ENCODE measurements around the gene HTT. TPM values are rescaled to one million over a fixed set of nuclear protein-coding genes. Genes with fewer than 3 reads are reported as not detected.

The HTT gene
- total RNA-seq, 2 experiments from 2014 or later: 56.9 to 62.6 TPM

DNA sequence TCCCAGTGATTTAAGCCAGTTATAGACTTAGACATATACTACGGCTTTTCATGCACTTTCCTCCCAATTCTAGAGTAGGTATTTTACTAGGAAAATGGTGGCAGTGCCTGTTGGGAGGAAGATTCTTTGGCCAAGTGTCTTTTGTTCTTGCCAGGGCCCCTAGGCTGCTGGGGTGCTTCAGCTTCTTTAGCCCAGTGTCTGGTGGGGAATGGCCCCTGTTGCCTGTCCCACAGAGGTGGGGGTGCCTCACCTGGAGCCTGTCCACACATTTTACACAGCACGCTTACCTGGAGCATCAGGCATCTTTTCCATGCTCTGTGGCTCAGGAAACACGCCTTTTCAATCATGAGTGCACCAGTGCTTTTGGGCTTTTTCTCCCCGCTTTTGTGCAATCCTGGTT is 141.3 kb downstream of the HTT start:
- ATAC-seq (ENCODE audit: poor library complexity) (no peak), DNase-seq (no peak)
- Histone ChIP-seq H3K27ac (ENCODE audit: low read depth in 1 of 2, low read length in 2 of 2) (no peak overlapping the region), H3K27me3 (ENCODE audit: control insufficient read depth in 1 of 2, insufficient read depth in 2 of 2, low read length in 2 of 2) (no peaks in the 10 kb centered on the region), H3K4me3 (ENCODE audit: low read length) (no peak overlapping the region), H3K36me3 (ENCODE audit: insufficient read depth, low read length) (peaks cover 84% of the 10 kb centered on the region), H3K4me1 (ENCODE audit: insufficient read depth, low read length) (no peaks in the 10 kb centered on the region), H3K9me3 (ENCODE audit: control insufficient read depth in 1 of 2, insufficient read depth in 1 of 2, low read length in 2 of 2) (no peaks in the 10 kb centered on the region)
- H3K4me1 Mint-ChIP-seq (ENCODE audit: low read depth): peaks cover 4% of the 10 kb centered on the region
- intact Hi-C loops (cut with DNase I, micrococcal nuclease): no loop called here
- H3K4me3 Mint-ChIP-seq: no peak overlapping the region
- ChIA-PET POLR2A (no interaction called here), CTCF (no interaction called here)
- peaks cover 89% of the 10 kb centered on the region for H3K36me3 Mint-ChIP-seq (ENCODE audit: low read depth)
- TF ChIP-seq CTCF (IDR thresholded peaks at IDR 0.05): no peak
- H3K9me3 Mint-ChIP-seq: no peaks in the 10 kb centered on the region
- no peak overlapping the region for H3K27ac Mint-ChIP-seq
- H3K27me3 Mint-ChIP-seq: no peaks in the 10 kb centered on the region

- H3K36me3 Mint-ChIP-seq (ENCODE audit: low read depth): peaks cover 97% of the 10 kb centered on the region
- POLR2A ChIA-PET: no interaction called here
These were observed 142.8 kb downstream of the HTT start for GRCh38 chr4:3217266-3217665.

GRCh38 chr4:3217771-3218170 is 143.3 kb downstream of the HTT start:
- Histone ChIP-seq H3K27ac (ENCODE audit: low read depth in 1 of 2, low read length in 2 of 2) (no peak overlapping the region), H3K4me1 (ENCODE audit: insufficient read depth, low read length) (no peaks in the 10 kb centered on the region), H3K27me3 (ENCODE audit: control insufficient read depth in 1 of 2, insufficient read depth in 2 of 2, low read length in 2 of 2) (no peaks in the 10 kb centered on the region), H3K9me3 (ENCODE audit: control insufficient read depth in 1 of 2, insufficient read depth in 1 of 2, low read length in 2 of 2) (no peaks in the 10 kb centered on the region), H3K36me3 (ENCODE audit: insufficient read depth, low read length) (peaks cover 88% of the 10 kb centered on the region), H3K4me3 (ENCODE audit: low read length) (no peak overlapping the region)
- no peak for ATAC-seq (ENCODE audit: poor library complexity)
- Mint-ChIP-seq H3K27me3 (no peaks in the 10 kb centered on the region), H3K4me1 (ENCODE audit: low read depth) (peaks cover 4% of the 10 kb centered on the region), H3K27ac (no peak overlapping the region), H3K36me3 (ENCODE audit: low read depth) (peaks cover 97% of the 10 kb centered on the region), H3K4me3 (no peak overlapping the region), H3K9me3 (no peaks in the 10 kb centered on the region)
- intact Hi-C loops (cut with DNase I, micrococcal nuclease): no loop called here
- POLR2A ChIA-PET: no interaction called here
- CTCF ChIA-PET: no interaction called here
- no peak for TF ChIP-seq CTCF (IDR thresholded peaks at IDR 0.05)
- DNase-seq: no peak

More at GRCh38 chr4:3217266-3217665, 142.8 kb downstream of the HTT start:
- no peaks in the 10 kb centered on the region for H3K4me1 ChIP-seq (ENCODE audit: insufficient read depth, low read length)
- Mint-ChIP-seq H3K9me3 (no peaks in the 10 kb centered on the region), H3K4me1 (ENCODE audit: low read depth) (peaks cover 4% of the 10 kb centered on the region), H3K27me3 (no peaks in the 10 kb centered on the region), H3K4me3 (no peak overlapping the region), H3K27ac (no peak overlapping the region)
- DNase-seq (no peak), ATAC-seq (ENCODE audit: poor library complexity) (no peak)
- H3K27me3 ChIP-seq (ENCODE audit: control insufficient read depth in 1 of 2, insufficient read depth in 2 of 2, low read length in 2 of 2): no peaks in the 10 kb centered on the region
- intact Hi-C loops (cut with DNase I, micrococcal nuclease): no loop called here
- no peak for TF ChIP-seq CTCF (IDR thresholded peaks at IDR 0.05)
- no peak overlapping the region for H3K4me3 ChIP-seq (ENCODE audit: low read length)
- no peak overlapping the region for H3K27ac ChIP-seq (ENCODE audit: low read depth in 1 of 2, low read length in 2 of 2)
- CTCF ChIA-PET: no interaction called here
- H3K36me3 ChIP-seq (ENCODE audit: insufficient read depth, low read length): peaks cover 88% of the 10 kb centered on the region
- H3K9me3 ChIP-seq (ENCODE audit: control insufficient read depth in 1 of 2, insufficient read depth in 1 of 2, low read length in 2 of 2): no peaks in the 10 kb centered on the region
